GM20431 (cell line): ENCODE data around the gene XK.

Source experiments
- in situ Hi-C: fragments of 300-500 bp; cut with MseI, MboI; formaldehyde crosslinking; loops from one replicate; pipeline ENCODE4 v1.15.0; 2020; ENCODE audit warnings: low sequenced_read_pairs; ENCODE audit not compliant: unreplicated experiment

XK gene

DNA sequence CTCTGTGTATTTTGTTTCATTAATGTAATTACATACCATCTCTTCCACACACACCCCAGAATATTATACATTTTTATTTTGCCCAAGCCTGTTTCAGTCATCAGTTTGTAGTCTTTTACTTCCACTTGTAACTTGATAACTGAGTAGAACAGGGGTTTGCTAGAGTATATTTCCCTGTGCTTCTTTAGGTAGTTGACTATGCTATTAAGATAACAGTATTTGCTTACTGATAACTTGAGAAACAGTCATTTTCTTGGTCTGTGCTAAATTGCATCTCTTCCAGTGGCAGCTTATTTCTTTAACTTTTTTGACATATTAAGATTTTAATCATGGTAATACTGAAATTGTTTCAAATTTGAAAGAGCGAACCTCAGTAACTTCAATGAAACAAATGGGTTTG lies 7.0 kb upstream of the XK start:
- in situ Hi-C loops, result no loop called here

DNA sequence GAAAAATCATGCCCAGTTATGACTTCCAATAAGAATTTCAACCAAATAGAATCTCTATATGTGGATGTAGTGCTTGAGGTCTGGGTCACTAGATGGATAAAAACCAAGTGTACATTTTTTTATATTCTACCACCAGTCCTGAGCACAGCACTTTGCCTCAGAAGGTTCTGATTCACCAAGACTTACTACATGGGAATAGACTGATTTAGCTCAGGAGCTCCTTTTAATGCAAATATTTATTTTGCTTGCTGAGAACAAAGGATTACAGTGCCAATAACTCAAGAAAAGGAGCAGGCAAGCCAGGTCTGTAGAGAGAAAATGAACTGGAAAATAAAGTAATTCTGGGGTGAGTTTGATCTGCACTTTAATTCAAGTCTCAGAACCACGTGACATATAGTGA lies 6.4 kb upstream of the XK start:
- in situ Hi-C loops, result no loop called here

DNA sequence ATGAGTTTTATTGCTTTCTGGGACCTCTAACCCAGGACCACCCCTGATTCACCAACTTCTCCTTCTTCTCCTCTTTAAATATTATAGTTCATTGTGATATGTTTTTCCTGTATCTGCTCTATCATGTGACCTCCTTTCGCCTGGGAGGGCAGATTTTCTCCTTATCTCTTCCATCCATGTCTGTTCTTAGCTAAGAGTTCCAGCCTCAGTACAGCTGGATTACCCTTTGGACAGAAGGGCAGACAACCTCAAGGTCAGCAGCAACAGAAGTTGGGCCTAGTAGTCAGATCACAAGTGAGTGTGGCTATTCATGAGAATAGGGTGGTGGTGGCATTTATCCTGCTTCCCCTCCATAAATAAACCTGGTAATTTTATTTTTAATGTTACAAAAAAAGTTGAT lies 5.7 kb upstream of the XK start:
- in situ Hi-C loops, result no loop called here

DNA sequence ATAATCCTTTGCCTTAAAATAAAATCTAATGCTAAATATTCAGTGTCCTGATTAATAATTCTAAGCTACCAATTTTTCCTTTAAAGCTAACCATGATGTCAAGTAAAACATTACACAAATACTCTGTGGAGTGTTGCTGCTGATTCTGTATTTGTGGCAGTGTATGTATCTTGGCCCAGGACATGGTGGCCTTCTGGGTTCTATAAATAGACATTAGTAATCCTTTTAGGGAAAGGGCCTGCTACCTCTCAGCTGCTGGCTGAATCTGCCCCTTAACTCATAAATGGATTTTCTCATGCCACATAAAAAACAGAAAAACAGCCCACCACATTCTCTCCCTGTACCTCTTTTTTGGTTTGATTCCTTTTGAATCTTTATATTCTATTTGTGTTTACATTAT lies 1.2 kb upstream of the XK start:
- in situ Hi-C loops, result no loop called here

DNA sequence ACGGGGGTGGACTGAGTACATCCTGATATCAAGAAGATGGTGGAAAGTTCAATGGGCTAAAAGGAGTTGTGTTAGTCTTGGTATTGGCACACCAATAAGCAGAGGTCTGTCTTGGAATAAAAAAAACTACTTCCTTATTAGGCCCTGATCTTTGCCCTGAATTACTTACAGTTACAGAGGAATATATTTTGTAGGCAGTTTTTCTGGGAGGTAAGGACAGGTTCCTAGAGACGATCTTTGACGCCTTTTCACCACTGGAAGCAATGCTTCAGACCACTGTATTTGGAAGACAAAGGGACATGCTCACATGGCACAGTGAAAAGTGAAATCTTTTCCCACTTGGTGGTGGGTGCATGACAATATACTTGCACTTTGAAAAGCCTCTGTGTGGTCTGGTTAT lies 618 bp upstream of the XK start:
- in situ Hi-C loops, result no loop called here

DNA sequence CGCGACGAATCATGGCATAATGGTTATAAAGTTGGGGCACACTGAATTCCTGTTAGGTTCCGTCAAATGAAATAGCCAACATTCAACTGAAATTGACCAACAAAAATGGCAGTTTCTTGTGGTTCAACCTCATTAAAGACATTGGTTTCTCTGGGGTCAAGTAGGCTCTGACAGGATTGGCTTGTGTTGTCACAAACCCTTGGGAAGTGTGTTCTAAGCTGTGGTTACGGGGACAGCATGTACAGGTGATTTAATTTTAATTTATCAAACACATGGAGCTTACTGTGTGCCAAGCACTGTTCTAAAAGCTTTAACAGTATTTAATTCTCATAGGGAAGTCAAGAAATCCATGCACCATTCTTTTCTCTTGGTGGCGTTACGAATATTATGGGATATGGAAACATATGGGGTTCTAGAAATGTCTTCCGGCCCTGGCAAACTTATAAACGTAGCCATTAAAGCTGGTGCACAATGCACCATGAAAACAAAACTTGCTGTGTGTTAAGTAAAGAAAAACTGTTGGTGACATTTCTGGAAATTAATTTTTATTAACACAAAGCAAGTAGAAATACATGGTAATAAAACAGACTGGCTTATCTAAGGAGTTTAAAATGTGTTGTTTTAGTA lies 891 bp downstream of the XK start:
- in situ Hi-C loops, result no loop called here

DNA sequence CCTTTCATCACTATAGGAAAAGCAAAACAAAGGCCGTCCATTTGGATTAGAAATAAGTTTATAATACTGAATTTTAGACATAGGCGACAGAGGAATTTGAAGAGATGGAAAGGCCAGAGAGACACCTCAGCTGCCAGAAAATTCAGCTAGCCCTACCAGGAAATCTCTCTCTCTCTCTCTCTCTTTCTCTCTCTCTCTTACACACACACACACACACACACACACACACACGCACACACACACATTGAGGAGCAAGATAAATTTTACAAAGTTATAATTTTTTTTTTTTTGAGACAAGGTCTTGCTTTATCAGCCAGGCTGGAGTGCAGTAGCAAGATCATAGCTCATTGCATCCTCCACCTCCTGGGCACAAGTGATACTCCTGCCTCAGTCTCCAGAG lies 1.4 kb downstream of the XK start:
- in situ Hi-C loops, result no loop called here

DNA sequence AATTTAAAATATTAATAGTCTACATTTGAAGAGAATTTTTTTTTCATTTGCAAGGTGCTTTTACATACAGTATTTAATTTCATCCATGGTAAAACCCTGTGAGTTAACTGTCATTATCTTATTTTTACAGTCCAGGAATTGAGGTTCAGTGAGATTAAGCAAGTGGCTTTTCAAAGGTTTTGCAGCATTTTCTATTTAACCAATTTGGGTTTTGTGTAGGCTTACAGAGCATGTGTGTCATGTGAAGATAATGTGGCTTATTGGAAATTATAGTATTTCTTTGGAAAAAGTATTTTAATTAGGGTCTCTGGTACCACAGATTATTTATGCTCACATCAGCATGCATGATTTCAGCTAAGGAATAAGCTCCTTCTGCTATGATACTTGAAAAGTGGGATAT lies 4.5 kb downstream of the XK start:
- in situ Hi-C loops, result no loop called here

DNA sequence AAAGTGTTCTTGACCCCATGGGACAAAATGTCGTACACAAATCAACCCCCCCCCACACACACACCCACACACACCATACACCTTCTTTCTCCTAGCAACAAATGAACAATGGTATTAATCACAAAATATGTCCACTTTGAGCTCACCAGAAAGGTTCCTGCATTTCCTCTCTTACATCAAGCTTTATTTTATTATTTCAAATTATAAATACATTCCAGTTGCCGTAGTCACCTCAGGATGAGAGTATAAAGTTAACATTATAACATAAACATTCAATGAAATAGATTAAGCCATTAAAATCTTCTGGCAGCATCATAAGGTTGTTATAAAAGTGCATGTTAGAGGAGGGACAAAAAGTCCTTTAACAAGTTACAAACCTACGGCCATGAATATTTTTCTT lies 7.3 kb downstream of the XK start:
- in situ Hi-C loops, result no loop called here

DNA sequence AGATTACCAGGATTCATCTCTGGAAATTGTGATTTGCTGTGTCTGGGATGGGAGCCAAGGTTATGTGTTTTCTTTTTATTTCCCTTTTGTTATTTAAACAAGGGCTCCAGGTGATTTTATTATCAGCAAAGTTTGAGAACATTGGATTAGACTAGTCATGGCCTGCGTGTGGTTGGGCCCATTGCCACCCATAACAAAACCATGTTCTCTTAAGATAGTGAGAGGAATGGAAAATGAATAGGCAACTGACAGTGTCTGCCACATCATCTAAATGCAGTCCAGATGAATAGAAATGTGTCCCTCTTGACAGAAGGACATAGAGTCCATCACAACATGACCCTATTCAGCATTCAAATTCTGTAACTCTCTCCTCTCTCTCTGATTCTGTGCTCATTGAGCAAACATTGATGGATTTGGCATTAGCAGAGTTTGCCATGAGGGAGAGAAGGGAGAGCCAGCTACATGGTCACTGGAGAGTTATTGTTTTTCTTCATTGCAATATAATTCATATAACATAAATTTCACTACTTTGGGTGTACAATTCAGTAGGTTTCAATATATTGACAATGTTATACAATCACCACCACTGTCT lies 11.7 kb downstream of the XK start:
- in situ Hi-C loops, result no loop called here

DNA sequence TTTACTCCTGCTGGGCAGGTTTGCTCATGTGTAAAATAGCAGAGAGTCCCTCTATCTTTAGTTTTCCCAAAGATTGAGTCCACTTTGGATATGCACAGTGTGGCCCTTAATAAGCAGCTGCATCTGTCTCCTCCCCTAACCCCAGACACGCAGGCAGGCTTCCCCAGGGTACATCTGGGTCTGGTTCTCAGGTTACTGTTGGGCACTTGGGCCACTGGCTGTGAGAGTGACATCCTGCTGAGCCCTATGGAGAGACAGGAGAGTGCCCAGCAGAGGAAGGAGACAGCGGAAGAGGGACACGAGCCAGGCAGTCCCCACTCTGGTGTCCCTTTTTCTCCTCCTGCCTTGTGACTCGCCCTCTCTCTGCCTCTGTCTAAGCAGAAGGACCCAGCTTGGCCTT lies 16.0 kb downstream of the XK start:
- in situ Hi-C loops, result no loop called here

DNA sequence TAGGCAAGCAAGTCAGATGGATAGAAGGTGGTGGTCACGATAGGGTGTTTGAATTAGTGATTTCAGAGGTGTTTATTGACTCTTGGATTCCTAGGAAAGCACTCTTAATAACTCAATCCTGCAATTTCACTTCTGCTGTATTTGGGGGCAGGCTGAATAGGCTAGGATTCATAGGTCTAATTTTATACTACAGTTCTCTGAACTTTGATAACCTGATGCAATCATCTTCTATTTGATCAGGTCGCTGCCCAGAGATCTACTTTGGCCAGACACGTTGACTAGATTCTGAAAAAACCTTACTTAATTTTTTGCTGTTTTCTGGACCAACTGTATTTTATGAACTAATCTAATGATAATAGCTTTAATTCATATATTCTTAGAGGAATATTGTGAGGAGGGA lies 26.4 kb downstream of the XK start:
- in situ Hi-C loops, result no loop called here

DNA sequence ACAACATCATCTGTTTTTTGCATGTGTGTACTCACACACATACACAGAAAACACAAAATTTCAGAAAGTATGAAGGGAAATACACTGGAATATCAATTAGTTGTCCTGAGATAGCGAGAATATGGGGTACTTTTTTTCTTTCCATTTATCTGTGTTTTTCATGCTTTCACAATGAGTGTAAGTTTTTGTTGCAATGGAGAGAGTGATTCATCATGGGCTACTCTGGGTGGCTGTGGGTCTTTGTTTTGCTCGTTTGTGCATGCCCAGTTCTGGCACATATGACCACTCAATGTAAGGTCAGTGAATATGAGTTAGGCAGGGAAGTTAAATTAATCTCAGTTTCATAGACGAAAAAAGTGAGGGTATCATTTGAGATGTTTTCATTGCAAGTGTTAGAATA lies 26.9 kb downstream of the XK start:
- in situ Hi-C loops, result no loop called here

DNA sequence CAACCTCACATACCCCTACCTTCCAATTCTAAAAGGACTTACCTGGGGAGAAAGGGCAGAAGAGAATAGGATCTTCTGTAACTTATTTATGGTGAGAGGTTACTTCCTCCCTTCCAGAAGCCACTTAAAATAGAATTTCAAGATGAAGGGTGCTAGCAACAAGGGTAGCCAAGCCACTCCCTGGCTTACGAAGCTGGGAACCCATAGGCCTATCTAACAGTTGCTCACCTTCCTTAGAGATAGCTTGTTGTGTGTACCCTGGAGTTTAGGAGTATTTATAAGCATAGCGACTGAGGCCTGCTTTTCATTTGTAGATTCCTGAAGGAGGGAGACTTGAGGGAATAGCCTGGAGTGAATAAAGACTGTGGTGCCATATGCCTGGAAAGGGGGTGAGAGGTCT lies 28.9 kb downstream of the XK start:
- in situ Hi-C loops, result no loop called here

DNA sequence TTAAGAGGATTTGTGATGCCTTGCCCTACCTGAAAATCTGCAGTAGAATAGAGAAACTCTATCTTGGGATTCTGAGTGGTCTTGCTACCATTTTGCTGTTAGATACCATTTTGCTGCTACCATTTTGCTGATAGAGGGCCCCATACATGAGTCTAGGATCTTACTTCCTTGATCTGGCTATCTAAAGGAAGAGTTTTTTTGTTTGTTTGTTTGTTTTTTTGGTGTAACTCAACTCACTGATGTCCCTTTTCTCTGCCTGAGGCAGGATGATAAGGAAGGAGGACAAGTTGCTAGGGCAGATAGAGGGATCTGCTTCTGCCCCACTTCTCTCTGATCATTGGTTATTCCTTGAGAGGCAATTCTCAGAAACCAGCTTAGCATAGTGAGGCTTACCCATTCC lies 31.0 kb downstream of the XK start:
- in situ Hi-C loops, result no loop called here

DNA sequence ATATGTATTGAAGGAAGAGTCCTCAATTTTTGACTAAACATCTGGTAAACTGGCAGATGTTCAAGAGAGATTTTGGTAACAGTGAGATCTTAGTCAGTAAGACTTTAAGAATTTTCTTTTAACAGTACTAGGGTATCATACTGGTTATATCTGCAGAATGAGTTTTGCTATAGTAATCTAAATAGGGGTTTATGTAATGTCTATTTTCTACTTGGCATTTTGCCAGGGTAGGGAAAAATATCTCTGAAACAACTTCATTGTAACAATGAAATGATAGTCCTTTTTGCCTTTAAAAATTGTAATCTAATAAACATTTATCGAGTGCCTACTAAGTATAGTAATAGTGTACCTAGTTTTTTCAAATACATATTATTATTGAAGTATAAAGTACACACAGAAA lies 32.1 kb downstream of the XK start:
- in situ Hi-C loops, result no loop called here

DNA sequence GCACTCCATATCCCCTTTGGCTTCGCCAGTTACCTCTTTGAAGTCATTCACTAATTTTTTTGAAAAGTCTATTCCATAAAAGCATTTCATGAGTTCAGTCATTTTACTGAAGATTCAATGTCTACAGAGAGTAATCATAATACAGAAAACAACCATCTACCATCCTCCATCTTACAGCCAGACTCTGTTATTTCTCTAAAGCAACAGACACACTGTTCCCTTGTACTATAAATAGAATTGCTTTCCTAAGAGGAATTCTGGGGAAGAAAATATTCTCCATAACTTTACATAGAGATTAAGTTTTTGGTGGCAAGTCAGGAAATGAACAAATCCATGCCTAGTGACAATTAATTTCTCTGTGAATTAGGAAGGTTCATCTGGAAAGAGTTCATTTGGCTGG lies 37.0 kb downstream of the XK start:
- in situ Hi-C loops, result no loop called here

DNA sequence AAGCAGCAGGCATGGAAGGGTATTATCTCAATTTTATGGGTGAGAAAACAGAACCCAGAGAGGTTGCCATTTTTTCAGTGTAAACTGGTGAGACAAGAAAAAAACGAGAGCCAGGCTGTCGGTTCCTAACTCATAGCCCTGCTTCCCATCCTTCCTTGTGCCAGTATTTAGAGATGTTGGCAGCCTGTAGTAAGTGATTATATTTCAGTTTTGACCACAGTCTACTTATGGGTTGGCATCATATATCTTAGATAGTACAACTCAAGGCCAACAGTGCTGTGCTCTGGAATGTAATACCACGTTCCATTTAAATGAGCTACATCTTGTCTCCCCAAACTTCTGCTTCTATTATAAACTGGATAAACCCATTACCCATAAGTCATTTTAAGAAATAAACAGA lies 40.8 kb downstream of the XK start:
- in situ Hi-C loops, result no loop called here

DNA sequence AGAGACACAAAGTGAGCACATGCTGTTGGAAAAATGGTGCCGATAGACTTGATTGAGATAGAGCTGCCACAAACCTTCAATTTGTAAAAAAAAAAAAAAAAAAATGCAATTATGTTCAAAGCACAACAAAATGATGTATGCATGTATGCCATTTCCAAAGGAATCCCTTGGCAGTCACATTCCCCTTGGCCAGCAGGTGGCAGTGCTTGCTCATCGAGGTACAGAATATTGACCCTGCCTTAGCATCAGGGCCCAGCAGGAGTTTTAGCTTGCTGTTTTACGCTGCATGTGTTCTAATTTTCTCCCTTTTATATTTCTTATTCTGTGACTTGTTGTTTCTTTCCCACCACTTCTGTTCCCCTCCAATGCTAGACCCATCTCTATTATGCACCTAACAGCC lies 59.8 kb downstream of the XK start:
- in situ Hi-C loops, result loop anchor here (10.0 kb wide), 1 partner anchor 79 kb away; no protein-coding TSS in a partner anchor

DNA sequence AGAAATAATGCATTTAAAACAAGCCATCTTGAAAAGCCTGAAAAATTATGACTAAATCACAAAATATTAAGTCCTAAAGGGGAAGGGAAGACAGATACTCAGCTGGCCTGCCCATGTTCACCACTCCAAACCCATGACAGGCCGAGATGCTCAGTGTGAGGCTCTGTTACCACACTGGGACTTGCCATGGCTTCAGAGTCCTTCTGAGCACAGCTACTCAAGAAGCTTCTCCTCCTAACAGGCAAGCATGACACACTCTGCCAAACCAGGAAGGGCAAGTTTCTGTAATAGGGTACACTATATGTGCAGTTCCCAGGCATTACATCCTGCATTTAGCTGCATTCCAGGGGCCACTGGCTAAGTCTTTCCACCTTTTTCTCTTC lies 60.2 kb downstream of the XK start:
- in situ Hi-C loops, result loop anchor here (10.0 kb wide), 1 partner anchor 79 kb away; no protein-coding TSS in a partner anchor

DNA sequence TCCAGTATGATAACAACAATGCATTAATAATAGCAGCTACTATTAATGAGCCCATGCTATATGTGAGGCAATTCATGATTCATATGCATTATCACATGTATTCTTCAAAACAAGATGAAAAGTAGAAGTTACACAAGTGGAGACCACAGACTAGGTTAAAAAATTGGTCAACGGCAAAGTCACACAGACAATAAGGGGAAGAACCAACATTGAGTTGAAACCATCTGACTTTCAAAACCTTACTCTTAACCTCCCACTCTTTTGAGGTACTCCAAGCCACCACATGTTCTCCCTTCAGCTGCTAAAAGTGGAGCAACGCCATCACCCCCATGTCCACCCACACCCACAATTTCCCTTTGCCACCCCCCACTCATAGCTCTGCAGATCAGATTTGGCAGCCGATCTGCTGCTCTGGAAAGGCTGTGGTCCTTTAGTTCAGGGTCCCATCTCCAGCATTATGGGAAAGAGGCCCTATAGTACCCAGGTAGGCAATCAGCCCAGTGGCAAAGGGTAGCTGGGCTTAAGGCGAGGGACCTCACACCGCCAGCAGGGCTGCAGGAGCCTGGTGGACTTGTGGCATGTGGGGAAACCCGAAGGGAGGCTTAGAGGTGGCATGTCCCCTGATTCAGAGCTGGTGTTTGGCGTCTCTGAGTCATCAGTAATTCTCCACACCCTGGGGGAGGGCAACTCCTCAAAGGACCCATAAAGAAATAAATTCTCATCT lies 60.8 kb downstream of the XK start:
- in situ Hi-C loops, result loop anchor here (10.0 kb wide), 1 partner anchor 78 kb away; no protein-coding TSS in a partner anchor

DNA sequence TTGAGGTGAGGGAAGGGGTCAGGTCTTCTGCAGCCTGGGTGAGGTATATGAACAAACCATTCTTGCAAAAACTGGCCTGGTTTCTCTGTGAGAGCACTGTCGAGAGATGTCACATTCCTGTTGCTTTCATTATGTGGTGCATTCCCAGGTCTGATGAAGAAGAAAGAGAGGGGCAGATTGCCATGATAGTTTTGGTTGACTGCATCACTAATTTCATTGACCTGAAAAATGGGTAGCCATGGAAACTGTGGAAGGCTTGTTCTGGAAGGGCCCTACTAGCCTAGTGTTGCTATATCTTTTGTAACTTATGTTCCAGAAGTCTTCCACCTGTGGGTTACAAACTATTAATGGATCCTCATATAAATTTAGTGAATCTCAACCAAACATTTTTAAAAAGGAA lies 61.4 kb downstream of the XK start:
- in situ Hi-C loops, result loop anchor here (10.0 kb wide), 1 partner anchor 78 kb away; no protein-coding TSS in a partner anchor
